HCT116 (cell line): ENCODE data around the gene LSAMP. TPM values are rescaled to one million over a fixed set of nuclear protein-coding genes. Genes with fewer than 3 reads are reported as not detected.

Source experiments
- ATAC-seq: fragments of 200-7000 bp; cut with Tn5 transposase; 2 replicates; pipeline ENCODE4 v1.9.1; 2020; ENCODE audit warnings: mild to moderate bottlenecking, moderate library complexity
- BruUV-seq: library from RNA; stranded (reverse); fragments of 400-500 nt; replicated peaks from 2 replicates; lab custom pipeline; 2021; lab: Mats Ljungman, UMichigan
- CTCF ChIA-PET: fragments of 300-600 bp; sonication (Branson Sonifier 250); formaldehyde crosslinking; loops from one replicate; lab custom pipeline; 2021; ENCODE audit warnings: antibody characterized with exemption; lab: Charles Lee
- POLR2A ChIA-PET: fragments of 300-600, 350-600 bp; sonication (Branson Sonifier 250); formaldehyde crosslinking; loops from one replicate; lab custom pipeline; 2021; ENCODE audit warnings: antibody characterized with exemption; lab: Charles Lee
- RAD21 ChIA-PET, 2 experiments: fragments of 300-600 bp; sonication (Branson Sonifier 250); formaldehyde crosslinking; loops; one replicate each; lab custom pipeline; 2023; ENCODE audit warnings: low total read pairs in 2 of 2; ENCODE audit not compliant: uncharacterized antibody in 2 of 2, unreplicated experiment in 2 of 2, low non-redundant PET in 1 of 2; lab: Charles Lee
- DNase-seq: peaks from one replicate; pipeline ENCODE4 v3.0.0-alpha.2; 2010; ENCODE audit warnings: low read depth, low spot score
- H2AFZ ChIP-seq: fragments of 200-600 bp; shearing (Covaris generic), sonication (generic); 2 replicates; pipeline ENCODE4 v1.6.1; 2017; ENCODE audit warnings: low read depth, mixed run types, mixed read lengths, antibody characterized with exemption, low read length; ENCODE audit not compliant: poor library complexity, severe bottlenecking
- H3K27ac ChIP-seq: 2 replicates; pipeline ENCODE4 v1.5.1; 2012; ENCODE audit warnings: low read depth, low read length
- H3K27me3 ChIP-seq: fragments of 200-600 bp; sonication (generic); 2 replicates; pipeline ENCODE4 v1.6.1; 2016; ENCODE audit warnings: mixed run types, low read length, mixed read lengths; ENCODE audit not compliant: insufficient read depth
- H3K36me3 ChIP-seq, 2 experiments: fragments of 200-500 bp in 1 of 2; fragments of 200-600 bp in 1 of 2; sonication (Bioruptor generic) in 1 of 2; sonication (generic) in 1 of 2; 2 replicates each; pipeline versions ENCODE4 v1.5.1 to v1.6.1; 2014 to 2016; ENCODE audit warnings: low read length in 2 of 2, inconsistent platforms in 1 of 2, mixed read lengths in 1 of 2, mixed run types in 1 of 2; ENCODE audit not compliant: insufficient read depth in 2 of 2, control insufficient read depth in 1 of 2
- H3K4me1 ChIP-seq, 2 experiments: fragments of 200-600 bp in 1 of 2; sonication (generic) in 1 of 2; 2 replicates each; pipeline versions ENCODE4 v1.5.1 to v1.6.1; 2012 to 2017; ENCODE audit warnings: low read length in 2 of 2, inconsistent platforms in 1 of 2, mild to moderate bottlenecking in 1 of 2, mixed read lengths in 1 of 2, mixed run types in 1 of 2, moderate library complexity in 1 of 2; ENCODE audit not compliant: insufficient read depth in 2 of 2, control insufficient read depth in 1 of 2
- H3K4me2 ChIP-seq: fragments of 200-600 bp; sonication (generic); 2 replicates; pipeline ENCODE4 v1.6.1; 2017; ENCODE audit warnings: mixed run types, low read length, mixed read lengths
- H3K4me3 ChIP-seq, 2 experiments: fragments of 200-600 bp in 1 of 2; sonication (generic) in 1 of 2; replicated peaks in 1 of 2; 2 replicates each; pipeline ENCODE4 v1.5.1; 2011 to 2016; ENCODE audit warnings: low read length in 2 of 2, control low read depth in 1 of 2, low read depth in 1 of 2, mild to moderate bottlenecking in 1 of 2, mixed read lengths in 1 of 2, mixed run types in 1 of 2
- H3K79me2 ChIP-seq: fragments of 200-600 bp; sonication (generic); 2 replicates; pipeline ENCODE4 v1.6.1; 2017; ENCODE audit warnings: mild to moderate bottlenecking, mixed run types, low read length, moderate library complexity, mixed read lengths; ENCODE audit not compliant: insufficient read depth
- H3K9ac ChIP-seq: fragments of 200-600 bp; sonication (generic); 2 replicates; pipeline ENCODE4 v1.6.1; 2016; ENCODE audit warnings: low read length, mixed read lengths
- H3K9me2 ChIP-seq: fragments of 200-600 bp; sonication (generic), shearing (Covaris generic); 2 replicates; pipeline ENCODE4 v1.6.1; 2017; ENCODE audit warnings: mixed run types, mild to moderate bottlenecking, moderate library complexity; ENCODE audit not compliant: insufficient read depth
- H3K9me3 ChIP-seq, 2 experiments: fragments of 200-500 bp in 1 of 2; fragments of 200-600 bp in 1 of 2; sonication (Bioruptor generic) in 1 of 2; sonication (generic) in 1 of 2; 2 replicates each; pipeline ENCODE4 v1.6.1; 2014 to 2017; ENCODE audit warnings: low read length in 2 of 2, mixed read lengths in 2 of 2, inconsistent platforms in 1 of 2, low read depth in 1 of 2, mild to moderate bottlenecking in 1 of 2, mixed run types in 1 of 2, moderate library complexity in 1 of 2; ENCODE audit not compliant: control insufficient read depth in 1 of 2, insufficient read depth in 1 of 2
- H4K20me1 ChIP-seq: fragments of 200-600 bp; sonication (generic), shearing (Covaris generic); 2 replicates; pipeline ENCODE4 v1.6.1; 2017; ENCODE audit warnings: mixed run types, mild to moderate bottlenecking, moderate library complexity; ENCODE audit not compliant: insufficient read depth
- CBX3 ChIP-seq: IDR thresholded peaks from 2 replicates; pipeline ENCODE4 v1.6.1; 2012; ENCODE audit warnings: low read depth
- CTCF ChIP-seq, 3 experiments: fragments of 200-600 bp in 1 of 3; sonication (generic) in 1 of 3; IDR thresholded peaks in 2 of 3; conservative IDR thresholded peaks in 1 of 3; 2 replicates each; pipeline ENCODE4 v1.5.1; 2012 to 2017; ENCODE audit warnings: low read depth in 2 of 3, low read length in 2 of 3, antibody characterized with exemption in 1 of 3, borderline replicate concordance in 1 of 3, control low read depth in 1 of 3, mild to moderate bottlenecking in 1 of 3, mixed read lengths in 1 of 3, mixed run types in 1 of 3, moderate library complexity in 1 of 3; ENCODE audit not compliant: insufficient read depth in 1 of 3
- EGR1 ChIP-seq: IDR thresholded peaks from 2 replicates; pipeline ENCODE4 v1.6.1; 2012; ENCODE audit warnings: low read depth
- EZH2phosphoT487 ChIP-seq: fragments of 200-600 bp; IDR thresholded peaks from 2 replicates; pipeline ENCODE4 v1.6.1; 2018; ENCODE audit warnings: antibody characterized with exemption, borderline replicate concordance
- FOSL1 ChIP-seq: IDR thresholded peaks from 2 replicates; pipeline ENCODE4 v1.6.1; 2012; ENCODE audit warnings: low read depth
- MAX ChIP-seq: IDR thresholded peaks from 2 replicates; pipeline ENCODE4 v1.6.1; 2012
- POLR2A ChIP-seq: IDR thresholded peaks from 2 replicates; pipeline ENCODE4 v1.7.0; 2011; ENCODE audit warnings: borderline replicate concordance; ENCODE audit not compliant: insufficient read depth, insufficient read length; ENCODE audit errors: extremely low read depth
- POLR2AphosphoS5 ChIP-seq: IDR thresholded peaks from 2 replicates; pipeline ENCODE4 v1.6.1; 2011; ENCODE audit warnings: mild to moderate bottlenecking, low read depth, low read length, moderate library complexity
- RAD21 ChIP-seq: IDR thresholded peaks from 2 replicates; pipeline ENCODE4 v1.6.1; 2012; ENCODE audit warnings: low read depth, mild to moderate bottlenecking
- SRF ChIP-seq: IDR thresholded peaks from 2 replicates; pipeline ENCODE4 v1.6.1; 2012; ENCODE audit warnings: low read depth
- ZFX ChIP-seq: fragments of 450-650 bp; IDR thresholded peaks from 2 replicates; pipeline ENCODE4 v1.6.1; 2017
- ZNF274 ChIP-seq: fragments of 200-500 bp; sonication (Bioruptor generic); IDR thresholded peaks from 2 replicates; pipeline ENCODE4 v1.6.1; 2014; ENCODE audit warnings: mild to moderate bottlenecking, low read depth, low read length, inconsistent platforms
- intact Hi-C: fragments of 100-400 bp; cut with micrococcal nuclease; formaldehyde crosslinking; loops from 2 replicates; pipeline ENCODE4 v1.10.0; 2022
- total RNA-seq: library from RNA; stranded (reverse); gene quantifications from one replicate; pipeline ENCODE4 v1.2.1, GENCODE V29; 2021; ENCODE audit not compliant: unreplicated experiment
- TF ChIP-seq, protein P1 (sequence below): IDR thresholded peaks from 2 replicates; pipeline ENCODE4 v1.6.1; 2011; ENCODE audit warnings: mild to moderate bottlenecking, low read length, moderate library complexity; ENCODE audit not compliant: insufficient replicate concordance; ENCODE audit errors: extremely low read depth
- TF ChIP-seq, protein P2 (sequence below): IDR thresholded peaks from 2 replicates; pipeline ENCODE4 v1.6.1; 2012; ENCODE audit warnings: low read depth

Gene LSAMP
- total RNA-seq, 1 experiment from 2014 or later: 0.25 TPM

DNA sequence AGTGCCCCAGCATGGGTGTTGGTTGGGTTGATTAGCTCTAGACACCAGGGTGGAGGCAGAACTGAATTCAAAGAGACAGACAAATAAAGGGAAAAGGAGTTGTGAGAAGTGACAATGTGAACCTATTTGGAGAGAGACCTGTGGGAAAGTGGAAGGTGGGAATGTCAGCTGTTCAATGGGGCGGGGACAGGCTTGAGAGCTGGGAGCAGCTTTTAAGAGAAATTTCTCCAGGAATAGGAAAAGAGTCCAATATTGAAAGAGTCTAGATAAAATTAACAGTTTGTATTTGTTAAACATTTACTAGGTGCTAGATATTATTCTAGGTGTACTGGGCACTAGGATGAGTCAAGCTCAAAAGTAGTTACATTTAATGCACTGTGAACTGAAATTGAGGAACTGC lies 596.6 kb downstream of the LSAMP start (continued):
- TF ChIP-seq CTCF (IDR thresholded peaks at IDR 0.05 in 2 of 3, conservative IDR thresholded peaks at IDR 0.05 in 1 of 3; ENCODE audit: borderline replicate concordance in 1 of 3, insufficient read depth in 1 of 3, low read depth in 2 of 3, low read length in 2 of 3): no peak
- no peak for TF ChIP-seq POLR2AphosphoS5

GRCh38 chr3:115845986-115846385 lies 599.3 kb downstream of the LSAMP start:
- no peak for TF ChIP-seq POLR2A
- no peak for TF ChIP-seq CTCF (IDR thresholded peaks at IDR 0.05 in 2 of 3, conservative IDR thresholded peaks at IDR 0.05 in 1 of 3; ENCODE audit: borderline replicate concordance in 1 of 3, insufficient read depth in 1 of 3, low read depth in 2 of 3, low read length in 2 of 3)
- TF ChIP-seq EZH2phosphoT487: no peak
- TF ChIP-seq EGR1: no peak
- TF ChIP-seq MAX: no peak
- TF ChIP-seq RAD21: no peak
- TF ChIP-seq CBX3: no peak
- no peak for TF ChIP-seq FOSL1
- TF ChIP-seq ZFX: no peak
- TF ChIP-seq, protein P1, sequence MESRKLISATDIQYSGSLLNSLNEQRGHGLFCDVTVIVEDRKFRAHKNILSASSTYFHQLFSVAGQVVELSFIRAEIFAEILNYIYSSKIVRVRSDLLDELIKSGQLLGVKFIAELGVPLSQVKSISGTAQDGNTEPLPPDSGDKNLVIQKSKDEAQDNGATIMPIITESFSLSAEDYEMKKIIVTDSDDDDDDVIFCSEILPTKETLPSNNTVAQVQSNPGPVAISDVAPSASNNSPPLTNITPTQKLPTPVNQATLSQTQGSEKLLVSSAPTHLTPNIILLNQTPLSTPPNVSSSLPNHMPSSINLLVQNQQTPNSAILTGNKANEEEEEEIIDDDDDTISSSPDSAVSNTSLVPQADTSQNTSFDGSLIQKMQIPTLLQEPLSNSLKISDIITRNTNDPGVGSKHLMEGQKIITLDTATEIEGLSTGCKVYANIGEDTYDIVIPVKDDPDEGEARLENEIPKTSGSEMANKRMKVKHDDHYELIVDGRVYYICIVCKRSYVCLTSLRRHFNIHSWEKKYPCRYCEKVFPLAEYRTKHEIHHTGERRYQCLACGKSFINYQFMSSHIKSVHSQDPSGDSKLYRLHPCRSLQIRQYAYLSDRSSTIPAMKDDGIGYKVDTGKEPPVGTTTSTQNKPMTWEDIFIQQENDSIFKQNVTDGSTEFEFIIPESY: no peak
- TF ChIP-seq ZNF274: no peak
- no peak for TF ChIP-seq SRF
- TF ChIP-seq, protein P2, sequence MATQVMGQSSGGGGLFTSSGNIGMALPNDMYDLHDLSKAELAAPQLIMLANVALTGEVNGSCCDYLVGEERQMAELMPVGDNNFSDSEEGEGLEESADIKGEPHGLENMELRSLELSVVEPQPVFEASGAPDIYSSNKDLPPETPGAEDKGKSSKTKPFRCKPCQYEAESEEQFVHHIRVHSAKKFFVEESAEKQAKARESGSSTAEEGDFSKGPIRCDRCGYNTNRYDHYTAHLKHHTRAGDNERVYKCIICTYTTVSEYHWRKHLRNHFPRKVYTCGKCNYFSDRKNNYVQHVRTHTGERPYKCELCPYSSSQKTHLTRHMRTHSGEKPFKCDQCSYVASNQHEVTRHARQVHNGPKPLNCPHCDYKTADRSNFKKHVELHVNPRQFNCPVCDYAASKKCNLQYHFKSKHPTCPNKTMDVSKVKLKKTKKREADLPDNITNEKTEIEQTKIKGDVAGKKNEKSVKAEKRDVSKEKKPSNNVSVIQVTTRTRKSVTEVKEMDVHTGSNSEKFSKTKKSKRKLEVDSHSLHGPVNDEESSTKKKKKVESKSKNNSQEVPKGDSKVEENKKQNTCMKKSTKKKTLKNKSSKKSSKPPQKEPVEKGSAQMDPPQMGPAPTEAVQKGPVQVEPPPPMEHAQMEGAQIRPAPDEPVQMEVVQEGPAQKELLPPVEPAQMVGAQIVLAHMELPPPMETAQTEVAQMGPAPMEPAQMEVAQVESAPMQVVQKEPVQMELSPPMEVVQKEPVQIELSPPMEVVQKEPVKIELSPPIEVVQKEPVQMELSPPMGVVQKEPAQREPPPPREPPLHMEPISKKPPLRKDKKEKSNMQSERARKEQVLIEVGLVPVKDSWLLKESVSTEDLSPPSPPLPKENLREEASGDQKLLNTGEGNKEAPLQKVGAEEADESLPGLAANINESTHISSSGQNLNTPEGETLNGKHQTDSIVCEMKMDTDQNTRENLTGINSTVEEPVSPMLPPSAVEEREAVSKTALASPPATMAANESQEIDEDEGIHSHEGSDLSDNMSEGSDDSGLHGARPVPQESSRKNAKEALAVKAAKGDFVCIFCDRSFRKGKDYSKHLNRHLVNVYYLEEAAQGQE: no peak

More at GRCh38 chr3:115845986-115846385, 599.3 kb downstream of the LSAMP start:
- Histone ChIP-seq H3K27ac (no peak overlapping the region), H2AFZ (no peak overlapping the region), H3K79me2 (no peaks in the 10 kb centered on the region), H4K20me1 (no peaks in the 10 kb centered on the region), H3K27me3 (peaks cover 23% of the 10 kb centered on the region), H3K9ac (no peak overlapping the region), H3K4me2 (no peak overlapping the region), H3K9me3 (no peaks in the 10 kb centered on the region), H3K4me1 (no peaks in the 10 kb centered on the region), H3K4me3 (no peak overlapping the region), H3K9me2 (no peaks in the 10 kb centered on the region), H3K36me3 (no peaks in the 10 kb centered on the region)
- CTCF ChIA-PET: interaction anchor here (1.3 kb wide), 2 partner anchors 9 to 14 kb away, joined by 3 to 5 read pairs; no protein-coding TSS in a partner anchor
- ATAC-seq: no peak
- POLR2A ChIA-PET: no interaction called here
- no peak for DNase-seq
- intact Hi-C loops: no loop called here
- RAD21 ChIA-PET: no interaction called here
- no TSS peak for BruUV-seq
